MM.1S (cell line): ENCODE results near the gene AIMP1.
"Not testable (repeated sequence)": the region's sequence is repeated elsewhere in the genome, so short reads cannot be mapped to it uniquely, and the experiment has no call there.

ENCODE experiments used
- CTCF ChIP-seq: fragments of 300-600 bp; sonication (generic); IDR thresholded peaks from 2 replicates; pipeline ENCODE4 v1.5.1; 2016; ENCODE audit warnings: antibody characterized with exemption, low read length, mixed read lengths
- EZH2 ChIP-seq: fragments of 300-600 bp; sonication (generic); optimal IDR thresholded peaks from 2 replicates; pipeline ENCODE3; 2017; ENCODE audit warnings: low read depth, mild to moderate bottlenecking, antibody characterized with exemption, low read length, mixed read lengths
- EZH2phosphoT487 ChIP-seq: fragments of 300-600 bp; sonication (generic); IDR thresholded peaks from 2 replicates; pipeline ENCODE4 v1.6.1; 2018; ENCODE audit warnings: antibody characterized with exemption, low read length

GRCh38 chr4:106321168-106321567, 4.8 kb downstream of the AIMP1 start:
- TF ChIP-seq CTCF, EZH2, EZH2phosphoT487: not testable (repeated sequence)
